ENCODE measurements around the gene FAM78B.

FAM78B gene

DNA sequence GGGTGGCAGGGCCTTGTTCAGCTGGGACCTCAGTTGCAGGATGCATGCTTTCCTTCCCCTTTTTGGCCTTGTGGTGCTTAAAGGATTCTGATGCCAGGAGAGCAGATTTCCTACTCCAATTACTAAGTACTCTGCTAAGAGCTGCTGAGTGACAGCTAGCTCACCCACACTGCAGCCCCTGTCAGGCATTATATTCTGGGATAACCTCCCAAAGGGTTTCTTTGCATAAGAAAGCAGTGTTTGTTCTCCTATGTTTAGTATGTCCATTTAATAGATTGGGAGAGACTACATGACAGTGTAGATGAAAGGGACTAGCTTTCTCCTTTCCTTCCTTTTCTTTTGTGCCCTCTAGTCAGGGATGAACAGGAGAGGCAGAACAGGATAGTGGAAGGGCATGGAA, 100.7 kb downstream of the FAM78B start:
- no peak for DNase-seq (ENCODE audit: low read depth)

DNA sequence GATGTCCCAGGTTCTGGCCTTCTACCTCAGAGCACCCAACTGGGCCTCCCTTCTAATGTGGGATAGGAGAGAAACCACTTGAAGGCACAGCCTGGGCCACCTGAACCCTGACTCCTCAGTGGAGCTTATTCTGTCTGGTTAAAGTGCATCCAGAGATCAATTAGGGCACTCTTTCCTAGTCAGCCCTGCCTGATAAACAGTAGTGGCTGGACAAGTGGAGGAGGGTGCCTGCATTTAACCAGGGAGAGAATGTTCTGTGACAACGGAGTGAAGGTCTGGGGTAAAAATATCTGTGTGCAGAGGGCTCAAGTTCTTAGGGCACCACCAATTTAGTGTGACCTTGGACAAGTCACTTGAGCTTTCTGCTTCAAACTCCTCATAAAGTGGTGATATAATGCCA, 101.8 kb downstream of the FAM78B start:
- no peak for DNase-seq (ENCODE audit: low read depth)

GRCh38 chr1:166064313-166064926, 102.4 kb downstream of the FAM78B start:
- DNase-seq (ENCODE audit: low read depth) = no peak

DNA sequence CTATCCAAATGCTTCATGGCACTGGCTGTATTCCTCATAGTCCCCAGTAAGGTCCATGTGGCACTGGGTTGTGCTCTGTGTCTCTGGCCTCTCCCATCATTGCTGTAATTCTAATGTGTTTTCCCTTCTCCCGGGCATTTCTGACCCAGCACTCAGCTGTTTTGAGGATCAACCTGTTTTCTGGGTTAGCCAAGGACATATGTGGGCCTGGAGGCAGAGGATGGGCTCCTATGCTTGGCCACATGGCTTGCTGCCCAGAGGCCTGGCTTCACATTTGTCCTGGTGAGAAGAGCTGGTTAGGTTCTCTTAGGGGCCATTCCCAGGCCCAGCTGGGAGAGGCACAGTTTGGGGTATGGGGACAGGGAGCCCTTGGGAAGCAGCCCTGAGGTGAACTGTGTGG, 103.1 kb downstream of the FAM78B start:
- DNase-seq (ENCODE audit: low read depth) = no peak

- no peak for DNase-seq (ENCODE audit: low read depth)
These were observed 104.3 kb downstream of the FAM78B start for GRCh38 chr1:166062421-166063070.

GRCh38 chr1:166057650-166058049, 109.2 kb downstream of the FAM78B start:
- no peak for DNase-seq (ENCODE audit: low read depth)

GRCh38 chr1:166053395-166053794, 113.4 kb downstream of the FAM78B start:
- no peak for DNase-seq (ENCODE audit: low read depth)

DNA sequence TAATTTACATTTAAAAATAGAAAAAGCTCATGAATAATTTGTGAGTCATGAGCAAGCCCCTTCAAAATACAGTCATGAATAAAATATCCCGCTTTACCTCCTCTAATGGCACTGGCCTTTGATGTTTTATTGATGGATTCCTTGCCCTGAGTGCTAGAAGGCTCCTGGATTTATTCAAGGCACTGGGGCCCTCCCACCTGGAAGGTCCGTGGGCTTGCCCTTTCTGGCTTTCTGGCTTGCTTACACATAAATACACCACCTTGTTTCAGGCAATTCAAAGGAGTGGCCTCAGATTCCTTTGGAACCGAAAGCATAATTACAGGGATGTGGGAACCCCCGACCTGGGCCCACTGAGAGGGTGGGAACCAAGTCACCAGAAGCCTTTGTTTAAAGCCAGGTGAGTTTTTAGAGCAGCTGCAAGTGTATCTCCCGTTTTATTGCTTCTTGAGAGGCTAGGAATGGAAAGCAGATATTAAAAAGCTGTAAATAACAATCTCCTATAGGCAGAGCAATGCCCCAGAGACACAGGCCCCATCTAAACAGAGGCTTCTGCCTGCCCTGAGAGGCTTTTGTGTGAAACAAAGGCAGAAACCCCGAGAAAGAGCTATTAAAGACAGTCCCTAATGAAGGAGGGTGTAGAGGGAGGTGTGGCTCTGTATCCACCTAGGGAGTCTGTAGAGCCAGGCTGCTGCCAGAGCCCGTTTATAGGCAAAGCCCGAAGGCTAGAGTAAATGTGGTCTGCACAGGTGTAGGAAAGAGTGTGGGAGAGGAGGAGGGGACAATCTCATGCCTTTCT, 126.4 kb downstream of the FAM78B start:
- DNase-seq (ENCODE audit: low read depth) = no peak

DNA sequence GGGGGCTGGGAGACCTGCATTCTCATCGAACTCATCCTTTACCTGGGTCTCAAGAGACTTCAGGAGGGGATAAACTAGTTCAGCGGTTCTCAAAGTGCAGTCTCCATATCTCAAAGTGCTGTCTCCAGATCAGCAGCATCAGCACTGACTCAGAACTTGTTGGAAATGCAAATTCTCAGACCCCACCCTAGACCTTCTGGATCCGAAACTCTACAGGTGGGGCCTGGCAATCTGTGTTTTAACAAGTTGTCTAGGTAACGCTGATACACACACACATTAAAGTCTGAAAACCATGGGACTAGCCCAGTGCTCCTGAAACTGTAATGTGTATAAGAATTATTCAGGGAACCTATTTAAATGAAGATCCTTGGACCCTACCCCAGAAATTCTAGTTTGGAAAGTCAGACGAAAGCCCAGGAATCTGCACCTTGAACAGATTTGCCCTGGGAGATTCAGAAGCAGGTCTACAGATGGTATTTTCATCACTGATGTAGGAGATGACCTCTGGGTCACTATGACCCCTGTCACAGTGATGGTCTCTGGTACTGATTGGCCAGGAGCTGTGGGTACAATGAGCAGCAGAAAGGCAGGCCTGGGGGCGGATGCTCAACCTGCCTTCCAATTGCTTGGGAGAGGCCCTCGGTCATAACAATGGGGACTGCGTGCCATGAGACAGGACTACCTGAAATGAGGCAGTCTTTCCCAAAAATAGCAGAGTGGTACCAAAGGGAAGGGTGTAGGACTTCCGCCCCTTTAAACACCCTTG, 127.2 kb downstream of the FAM78B start:
- DNase-seq (ENCODE audit: low read depth) = no peak

DNA sequence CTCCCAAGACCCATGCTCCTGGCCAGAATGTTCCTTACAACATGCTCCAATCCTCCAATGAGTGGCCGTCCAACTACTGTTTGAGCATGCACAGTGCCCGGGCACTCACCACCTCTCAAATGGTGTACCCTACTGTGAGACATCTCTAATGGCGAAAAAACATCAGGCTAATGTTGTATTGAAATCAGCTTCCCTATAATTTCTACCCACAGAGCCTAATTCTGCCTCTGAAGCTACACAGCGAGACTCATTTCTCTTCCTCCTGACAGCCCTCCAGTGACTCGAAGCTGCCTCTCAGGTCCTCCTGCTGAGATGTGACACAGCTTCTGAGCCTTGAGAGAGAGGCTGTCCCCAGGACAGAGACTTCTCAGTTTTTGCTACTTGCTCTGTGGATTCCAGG, 130.7 kb downstream of the FAM78B start:
- DNase-seq (ENCODE audit: low read depth) = no peak

GRCh38 chr1:166032572-166033371, 134.0 kb downstream of the FAM78B start:
- DNase-seq (ENCODE audit: low read depth) = no peak

GRCh38 chr1:166031932-166032571, 134.7 kb downstream of the FAM78B start:
- no peak for DNase-seq (ENCODE audit: low read depth)

- no peak for DNase-seq (ENCODE audit: low read depth)
These were observed 137.4 kb downstream of the FAM78B start for GRCh38 chr1:166029196-166029945.

- no peak for DNase-seq (ENCODE audit: low read depth)
These were observed 140.2 kb downstream of the FAM78B start for GRCh38 chr1:166026555-166026954.

GRCh38 chr1:166026143-166026542, 140.7 kb downstream of the FAM78B start:
- no peak for DNase-seq (ENCODE audit: low read depth)

- no peak for DNase-seq (ENCODE audit: low read depth)
These were observed 146.6 kb downstream of the FAM78B start for GRCh38 chr1:166020210-166020609.
